HepG2 (cell line): ENCODE results near the gene SUB1. TPM values are rescaled to one million over a fixed set of nuclear protein-coding genes. Genes with fewer than 3 reads are reported as not detected.

Experiments used
- CBFB ChIP-seq: sonication (generic); formaldehyde crosslinking; IDR thresholded peaks from 2 replicates; pipeline ENCODE4 v1.4.0; 2020; ENCODE audit warnings: missing genetic modification reagents
- ELF3 ChIP-seq: IDR thresholded peaks from 2 replicates; pipeline ENCODE4 v1.6.1; 2016; ENCODE audit warnings: missing genetic modification reagents, missing compliant biosample characterization
- HDAC2 ChIP-seq: sonication (generic); formaldehyde crosslinking; IDR thresholded peaks from 2 replicates; pipeline ENCODE4 v1.4.0; 2020; ENCODE audit warnings: missing genetic modification reagents
- HNRNPL ChIP-seq: fragments of 200-400 bp; formaldehyde crosslinking; IDR thresholded peaks from 2 replicates; pipeline ENCODE4 v1.6.1; 2017; ENCODE audit warnings: mild to moderate bottlenecking, low read depth, low read length
- ISL2 ChIP-seq: sonication (generic); formaldehyde crosslinking; IDR thresholded peaks from 2 replicates; pipeline ENCODE4 v1.5.0; 2020; ENCODE audit warnings: missing genetic modification reagents
- JUNB ChIP-seq: sonication (generic); formaldehyde crosslinking; IDR thresholded peaks from 2 replicates; pipeline ENCODE4 v1.8.0; 2022; ENCODE audit warnings: missing genetic modification reagents, mild to moderate bottlenecking, borderline replicate concordance
- MEIS2 ChIP-seq: sonication (generic); formaldehyde crosslinking; IDR thresholded peaks from 2 replicates; pipeline ENCODE4 v1.9.0; 2021; ENCODE audit warnings: mild to moderate bottlenecking, missing genetic modification reagents
- MYC ChIP-seq: sonication (generic); formaldehyde crosslinking; IDR thresholded peaks from 2 replicates; pipeline ENCODE4 v1.9.0; 2021; ENCODE audit warnings: missing genetic modification reagents, borderline replicate concordance
- NFYB ChIP-seq: sonication (generic); formaldehyde crosslinking; IDR thresholded peaks from 2 replicates; pipeline ENCODE4 v1.4.0; 2020; ENCODE audit warnings: missing genetic modification reagents
- PITX1 ChIP-seq: sonication (generic); formaldehyde crosslinking; IDR thresholded peaks from 2 replicates; pipeline ENCODE4 v1.5.1; 2020; ENCODE audit warnings: mild to moderate bottlenecking, missing genetic modification reagents
- POLR2A ChIP-seq, 2 experiments: IDR thresholded peaks; 2 replicates each; pipeline ENCODE4 v1.6.1; 2011; ENCODE audit warnings: low read depth in 2 of 2, low read length in 2 of 2, mild to moderate bottlenecking in 1 of 2, moderate library complexity in 1 of 2; ENCODE audit not compliant: insufficient read depth in 1 of 2
- SALL1 ChIP-seq: sonication (generic); formaldehyde crosslinking; IDR thresholded peaks from 2 replicates; pipeline ENCODE4 v1.8.0; 2022; ENCODE audit warnings: mild to moderate bottlenecking, missing genetic modification reagents
- ZMAT3 ChIP-seq: sonication (generic); formaldehyde crosslinking; conservative IDR thresholded peaks from 2 replicates; pipeline ENCODE4 v1.7.0; 2021; ENCODE audit warnings: missing genetic modification reagents
- ZNF143 ChIP-seq: sonication (generic); formaldehyde crosslinking; IDR thresholded peaks from 2 replicates; pipeline ENCODE4 v1.4.0; 2020; ENCODE audit warnings: missing genetic modification reagents
- ZNF205 ChIP-seq: IDR thresholded peaks from 2 replicates; pipeline ENCODE4 v1.6.1; 2018; ENCODE audit warnings: missing biosample characterization, missing genetic modification reagents
- ZNF598 ChIP-seq: sonication (generic); formaldehyde crosslinking; IDR thresholded peaks from 2 replicates; pipeline ENCODE4 v1.5.1; 2020; ENCODE audit warnings: mild to moderate bottlenecking, missing genetic modification reagents, borderline replicate concordance
- ZNF772 ChIP-seq: sonication (generic); formaldehyde crosslinking; IDR thresholded peaks from 2 replicates; pipeline ENCODE4 v1.5.0; 2020; ENCODE audit warnings: mild to moderate bottlenecking, missing genetic modification reagents
- polyA plus RNA-seq, 8 experiments: library from polyadenylated mRNA; depleted of rRNA in 3 of 8; stranded (reverse) in 7 of 8; unstranded in 1 of 8; fragments of >200 nt; fragmentation: Illumina TruSeq in 4 of 8; extraction: Trizol in 4 of 8; gene quantifications; 2 replicates each; pipeline versions ENCODE4 v1.2.1 to v1.2.3, GENCODE V29; 2011 to 2016; ENCODE audit warnings: low read depth in 4 of 8, missing spikeins in 1 of 8, mixed read lengths in 1 of 8; ENCODE audit not compliant: insufficient read depth in 1 of 8
- total RNA-seq, 5 experiments: library from RNA; depleted of rRNA; stranded (reverse); fragments of >200 nt; fragmentation: Illumina TruSeq; extraction: Trizol; gene quantifications; 2 replicates each; pipeline ENCODE4 v1.2.3, GENCODE V29; 2016; ENCODE audit warnings: low read depth in 1 of 5
- TF ChIP-seq, protein P1 (sequence below), 2 experiments: sonication (generic) in 1 of 2; formaldehyde crosslinking in 1 of 2; IDR thresholded peaks; 2 replicates each; pipeline versions ENCODE4 v1.4.0 to v1.6.1; 2016 to 2020; ENCODE audit warnings: borderline replicate concordance in 1 of 2, low read depth in 1 of 2, mild to moderate bottlenecking in 1 of 2, missing genetic modification reagents in 1 of 2
- TF ChIP-seq, protein P2 (sequence below): sonication (generic); formaldehyde crosslinking; IDR thresholded peaks from 2 replicates; pipeline ENCODE4 v1.9.0; 2022; ENCODE audit warnings: missing genetic modification reagents, mild to moderate bottlenecking, borderline replicate concordance
- TF ChIP-seq, protein P3 (sequence below): sonication (generic); formaldehyde crosslinking; IDR thresholded peaks from 2 replicates; pipeline ENCODE4 v1.4.0; 2020; ENCODE audit warnings: missing genetic modification reagents, borderline replicate concordance
- TF ChIP-seq, protein P4 (sequence below): sonication (generic); formaldehyde crosslinking; IDR thresholded peaks from 2 replicates; pipeline ENCODE4 v1.8.1; 2022; ENCODE audit warnings: low read depth, mild to moderate bottlenecking, missing genetic modification reagents

The SUB1 gene
- total and polyA plus RNA-seq, 2 of the 13 experiments (the other 11 are each of a cell fraction or from before 2014, with no cell fraction given), result 182 to 693 TPM

DNA sequence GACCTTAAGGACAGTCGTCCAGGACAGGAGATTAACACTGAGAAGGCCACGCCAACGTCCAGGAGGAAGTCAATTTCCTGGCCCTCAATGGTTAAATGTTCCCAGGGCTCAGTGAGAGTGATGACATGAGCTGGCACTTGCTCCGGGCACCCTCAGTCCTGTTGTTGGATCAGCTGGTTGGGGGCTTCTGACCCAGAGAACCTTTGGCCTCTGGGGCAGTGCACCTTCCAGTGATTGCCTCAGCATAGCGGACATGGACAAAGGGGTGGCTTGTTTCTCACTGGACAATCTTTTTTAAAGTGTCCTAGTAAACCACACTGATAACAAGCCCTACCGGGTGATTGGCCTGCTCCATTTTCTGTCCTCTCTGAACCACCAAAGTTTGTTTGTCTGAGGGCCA is 28.8 kb upstream of the SUB1 start (continued):
- TF ChIP-seq, protein P1, sequence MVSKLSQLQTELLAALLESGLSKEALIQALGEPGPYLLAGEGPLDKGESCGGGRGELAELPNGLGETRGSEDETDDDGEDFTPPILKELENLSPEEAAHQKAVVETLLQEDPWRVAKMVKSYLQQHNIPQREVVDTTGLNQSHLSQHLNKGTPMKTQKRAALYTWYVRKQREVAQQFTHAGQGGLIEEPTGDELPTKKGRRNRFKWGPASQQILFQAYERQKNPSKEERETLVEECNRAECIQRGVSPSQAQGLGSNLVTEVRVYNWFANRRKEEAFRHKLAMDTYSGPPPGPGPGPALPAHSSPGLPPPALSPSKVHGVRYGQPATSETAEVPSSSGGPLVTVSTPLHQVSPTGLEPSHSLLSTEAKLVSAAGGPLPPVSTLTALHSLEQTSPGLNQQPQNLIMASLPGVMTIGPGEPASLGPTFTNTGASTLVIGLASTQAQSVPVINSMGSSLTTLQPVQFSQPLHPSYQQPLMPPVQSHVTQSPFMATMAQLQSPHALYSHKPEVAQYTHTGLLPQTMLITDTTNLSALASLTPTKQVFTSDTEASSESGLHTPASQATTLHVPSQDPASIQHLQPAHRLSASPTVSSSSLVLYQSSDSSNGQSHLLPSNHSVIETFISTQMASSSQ (IDR thresholded peaks at IDR 0.05; ENCODE audit: low read depth), result peak; percentile 56
- TF ChIP-seq, protein P1 (CRISPR knock-in tag; IDR thresholded peaks at IDR 0.05; ENCODE audit: borderline replicate concordance), result peak; percentile 91
- TF ChIP-seq MYC (CRISPR knock-in tag) (peak; percentile 58; the same call in 1 of the 2 replicates), PITX1 (CRISPR knock-in tag) (peak; percentile 93), CBFB (CRISPR knock-in tag) (peak; percentile 88), MEIS2 (peak; percentile 70), ELF3 (CRISPR knock-in tag) (peak; percentile 88), JUNB (CRISPR knock-in tag) (peak; percentile 89; the same call in 1 of the 2 replicates), ZNF143 (CRISPR knock-in tag) (peak; percentile 62), NFYB (CRISPR knock-in tag) (peak; percentile 64), ZNF598 (0 out of 2 replicates have a peak, but pooled peaks have one; percentile 37), ISL2 (CRISPR knock-in tag) (peak; percentile 97), ZMAT3 (CRISPR knock-in tag) (0 out of 2 replicates have a peak, but pooled peaks have one; percentile 64), POLR2A (IDR thresholded peaks at IDR 0.05; ENCODE audit: insufficient read depth in 1 of 2, low read depth in 2 of 2, low read length in 2 of 2) (0 out of 4 replicates have a peak, but pooled peaks of 1 of the 2 experiments have one; percentile 17), ZNF205 (peak; percentile 34; the same call in 1 of the 2 replicates), HDAC2 (peak; percentile 97), SALL1 (CRISPR knock-in tag) (peak; percentile 98), HNRNPL (0 out of 2 replicates have a peak, but pooled peaks have one; percentile 58), ZNF772 (CRISPR knock-in tag) (peak; percentile 86; the same call in 1 of the 2 replicates)
- TF ChIP-seq, protein P2, sequence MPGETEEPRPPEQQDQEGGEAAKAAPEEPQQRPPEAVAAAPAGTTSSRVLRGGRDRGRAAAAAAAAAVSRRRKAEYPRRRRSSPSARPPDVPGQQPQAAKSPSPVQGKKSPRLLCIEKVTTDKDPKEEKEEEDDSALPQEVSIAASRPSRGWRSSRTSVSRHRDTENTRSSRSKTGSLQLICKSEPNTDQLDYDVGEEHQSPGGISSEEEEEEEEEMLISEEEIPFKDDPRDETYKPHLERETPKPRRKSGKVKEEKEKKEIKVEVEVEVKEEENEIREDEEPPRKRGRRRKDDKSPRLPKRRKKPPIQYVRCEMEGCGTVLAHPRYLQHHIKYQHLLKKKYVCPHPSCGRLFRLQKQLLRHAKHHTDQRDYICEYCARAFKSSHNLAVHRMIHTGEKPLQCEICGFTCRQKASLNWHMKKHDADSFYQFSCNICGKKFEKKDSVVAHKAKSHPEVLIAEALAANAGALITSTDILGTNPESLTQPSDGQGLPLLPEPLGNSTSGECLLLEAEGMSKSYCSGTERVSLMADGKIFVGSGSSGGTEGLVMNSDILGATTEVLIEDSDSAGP (CRISPR knock-in tag), result peak; percentile 87
- TF ChIP-seq, protein P3, sequence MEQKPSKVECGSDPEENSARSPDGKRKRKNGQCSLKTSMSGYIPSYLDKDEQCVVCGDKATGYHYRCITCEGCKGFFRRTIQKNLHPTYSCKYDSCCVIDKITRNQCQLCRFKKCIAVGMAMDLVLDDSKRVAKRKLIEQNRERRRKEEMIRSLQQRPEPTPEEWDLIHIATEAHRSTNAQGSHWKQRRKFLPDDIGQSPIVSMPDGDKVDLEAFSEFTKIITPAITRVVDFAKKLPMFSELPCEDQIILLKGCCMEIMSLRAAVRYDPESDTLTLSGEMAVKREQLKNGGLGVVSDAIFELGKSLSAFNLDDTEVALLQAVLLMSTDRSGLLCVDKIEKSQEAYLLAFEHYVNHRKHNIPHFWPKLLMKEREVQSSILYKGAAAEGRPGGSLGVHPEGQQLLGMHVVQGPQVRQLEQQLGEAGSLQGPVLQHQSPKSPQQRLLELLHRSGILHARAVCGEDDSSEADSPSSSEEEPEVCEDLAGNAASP (CRISPR knock-in tag), result peak; percentile 88; the same call in 1 of the 2 replicates
- TF ChIP-seq, protein P4, sequence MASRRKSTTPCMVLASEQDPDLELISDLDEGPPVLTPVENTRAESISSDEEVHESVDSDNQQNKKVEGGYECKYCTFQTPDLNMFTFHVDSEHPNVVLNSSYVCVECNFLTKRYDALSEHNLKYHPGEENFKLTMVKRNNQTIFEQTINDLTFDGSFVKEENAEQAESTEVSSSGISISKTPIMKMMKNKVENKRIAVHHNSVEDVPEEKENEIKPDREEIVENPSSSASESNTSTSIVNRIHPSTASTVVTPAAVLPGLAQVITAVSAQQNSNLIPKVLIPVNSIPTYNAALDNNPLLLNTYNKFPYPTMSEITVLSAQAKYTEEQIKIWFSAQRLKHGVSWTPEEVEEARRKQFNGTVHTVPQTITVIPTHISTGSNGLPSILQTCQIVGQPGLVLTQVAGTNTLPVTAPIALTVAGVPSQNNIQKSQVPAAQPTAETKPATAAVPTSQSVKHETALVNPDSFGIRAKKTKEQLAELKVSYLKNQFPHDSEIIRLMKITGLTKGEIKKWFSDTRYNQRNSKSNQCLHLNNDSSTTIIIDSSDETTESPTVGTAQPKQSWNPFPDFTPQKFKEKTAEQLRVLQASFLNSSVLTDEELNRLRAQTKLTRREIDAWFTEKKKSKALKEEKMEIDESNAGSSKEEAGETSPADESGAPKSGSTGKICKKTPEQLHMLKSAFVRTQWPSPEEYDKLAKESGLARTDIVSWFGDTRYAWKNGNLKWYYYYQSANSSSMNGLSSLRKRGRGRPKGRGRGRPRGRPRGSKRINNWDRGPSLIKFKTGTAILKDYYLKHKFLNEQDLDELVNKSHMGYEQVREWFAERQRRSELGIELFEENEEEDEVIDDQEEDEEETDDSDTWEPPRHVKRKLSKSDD, result 0 out of 2 replicates have a peak, but pooled peaks have one; percentile 57
